ENCODE measurements around the gene TLR5. TPM values are rescaled to one million over a fixed set of nuclear protein-coding genes. Genes with fewer than 3 reads are reported as not detected.

TLR5 gene
- polyA plus RNA-seq, 1 donor from 2014 or later: not detected

DNA sequence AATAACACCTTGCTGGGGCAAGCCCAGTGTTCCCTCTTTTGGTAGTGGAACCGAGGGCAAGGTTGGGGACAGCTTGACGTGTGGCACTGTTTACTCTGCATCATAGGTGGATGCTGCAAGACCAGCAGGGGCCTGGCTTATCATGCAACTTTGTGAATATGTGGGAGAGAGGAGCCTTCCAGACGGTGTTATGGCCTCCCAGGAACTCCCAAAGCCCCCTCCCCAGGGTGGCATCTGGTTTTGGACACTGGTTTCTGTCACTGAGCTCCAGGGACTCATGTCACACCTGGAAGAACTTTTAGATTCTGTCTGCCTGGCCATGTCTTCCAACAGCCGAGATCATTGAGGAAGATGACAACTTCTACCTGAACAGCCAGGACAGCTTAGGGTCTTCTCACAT lies 1.4 kb upstream of the TLR5 start:
- Histone ChIP-seq H3K9me3 (ENCODE audit: low read length) (peaks cover 4% of the 10 kb centered on the region), H3K79me2 (replicated peaks; ENCODE audit: insufficient read depth, low read length) (no peaks in the 10 kb centered on the region), H3K27ac (ENCODE audit: low read length) (peak overlapping the region; percentile 22), H3F3A (ENCODE audit: insufficient read depth, low read length, poor library complexity, severe bottlenecking) (no peaks in the 10 kb centered on the region), H3K9ac (ENCODE audit: low read length) (no peak overlapping the region), H2AFZ (ENCODE audit: low read depth, low read length) (no peak overlapping the region), H3K4me3 (ENCODE audit: low read length) (peak overlapping the region; percentile 63), H4K20me1 (ENCODE audit: insufficient read depth) (no peaks in the 10 kb centered on the region), H3K4me2 (ENCODE audit: low read length) (no peak overlapping the region), H3K27me3 (ENCODE audit: insufficient read depth, low read depth, low read length) (no peaks in the 10 kb centered on the region), H3K9me2 (ENCODE audit: insufficient read depth, low read length) (no peaks in the 10 kb centered on the region), H3K36me3 (ENCODE audit: insufficient read depth, low read length) (no peaks in the 10 kb centered on the region)
- no peak for TF ChIP-seq EP300 (conservative IDR thresholded peaks at IDR 0.05; ENCODE audit: poor library complexity, severe bottlenecking)
- TF ChIP-seq, protein P1, sequence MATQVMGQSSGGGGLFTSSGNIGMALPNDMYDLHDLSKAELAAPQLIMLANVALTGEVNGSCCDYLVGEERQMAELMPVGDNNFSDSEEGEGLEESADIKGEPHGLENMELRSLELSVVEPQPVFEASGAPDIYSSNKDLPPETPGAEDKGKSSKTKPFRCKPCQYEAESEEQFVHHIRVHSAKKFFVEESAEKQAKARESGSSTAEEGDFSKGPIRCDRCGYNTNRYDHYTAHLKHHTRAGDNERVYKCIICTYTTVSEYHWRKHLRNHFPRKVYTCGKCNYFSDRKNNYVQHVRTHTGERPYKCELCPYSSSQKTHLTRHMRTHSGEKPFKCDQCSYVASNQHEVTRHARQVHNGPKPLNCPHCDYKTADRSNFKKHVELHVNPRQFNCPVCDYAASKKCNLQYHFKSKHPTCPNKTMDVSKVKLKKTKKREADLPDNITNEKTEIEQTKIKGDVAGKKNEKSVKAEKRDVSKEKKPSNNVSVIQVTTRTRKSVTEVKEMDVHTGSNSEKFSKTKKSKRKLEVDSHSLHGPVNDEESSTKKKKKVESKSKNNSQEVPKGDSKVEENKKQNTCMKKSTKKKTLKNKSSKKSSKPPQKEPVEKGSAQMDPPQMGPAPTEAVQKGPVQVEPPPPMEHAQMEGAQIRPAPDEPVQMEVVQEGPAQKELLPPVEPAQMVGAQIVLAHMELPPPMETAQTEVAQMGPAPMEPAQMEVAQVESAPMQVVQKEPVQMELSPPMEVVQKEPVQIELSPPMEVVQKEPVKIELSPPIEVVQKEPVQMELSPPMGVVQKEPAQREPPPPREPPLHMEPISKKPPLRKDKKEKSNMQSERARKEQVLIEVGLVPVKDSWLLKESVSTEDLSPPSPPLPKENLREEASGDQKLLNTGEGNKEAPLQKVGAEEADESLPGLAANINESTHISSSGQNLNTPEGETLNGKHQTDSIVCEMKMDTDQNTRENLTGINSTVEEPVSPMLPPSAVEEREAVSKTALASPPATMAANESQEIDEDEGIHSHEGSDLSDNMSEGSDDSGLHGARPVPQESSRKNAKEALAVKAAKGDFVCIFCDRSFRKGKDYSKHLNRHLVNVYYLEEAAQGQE (IDR thresholded peaks at IDR 0.05; ENCODE audit: borderline replicate concordance): no peak
- TF ChIP-seq TAF1 (IDR thresholded peaks at IDR 0.05; ENCODE audit: low read depth): no peak
- TF ChIP-seq, protein P2, sequence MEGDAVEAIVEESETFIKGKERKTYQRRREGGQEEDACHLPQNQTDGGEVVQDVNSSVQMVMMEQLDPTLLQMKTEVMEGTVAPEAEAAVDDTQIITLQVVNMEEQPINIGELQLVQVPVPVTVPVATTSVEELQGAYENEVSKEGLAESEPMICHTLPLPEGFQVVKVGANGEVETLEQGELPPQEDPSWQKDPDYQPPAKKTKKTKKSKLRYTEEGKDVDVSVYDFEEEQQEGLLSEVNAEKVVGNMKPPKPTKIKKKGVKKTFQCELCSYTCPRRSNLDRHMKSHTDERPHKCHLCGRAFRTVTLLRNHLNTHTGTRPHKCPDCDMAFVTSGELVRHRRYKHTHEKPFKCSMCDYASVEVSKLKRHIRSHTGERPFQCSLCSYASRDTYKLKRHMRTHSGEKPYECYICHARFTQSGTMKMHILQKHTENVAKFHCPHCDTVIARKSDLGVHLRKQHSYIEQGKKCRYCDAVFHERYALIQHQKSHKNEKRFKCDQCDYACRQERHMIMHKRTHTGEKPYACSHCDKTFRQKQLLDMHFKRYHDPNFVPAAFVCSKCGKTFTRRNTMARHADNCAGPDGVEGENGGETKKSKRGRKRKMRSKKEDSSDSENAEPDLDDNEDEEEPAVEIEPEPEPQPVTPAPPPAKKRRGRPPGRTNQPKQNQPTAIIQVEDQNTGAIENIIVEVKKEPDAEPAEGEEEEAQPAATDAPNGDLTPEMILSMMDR (IDR thresholded peaks at IDR 0.05; ENCODE audit: poor library complexity, severe bottlenecking): no peak
- TF ChIP-seq RAD21 (conservative IDR thresholded peaks at IDR 0.05): no peak
- no peak for TF ChIP-seq MXI1 (conservative IDR thresholded peaks at IDR 0.05; ENCODE audit: poor library complexity, severe bottlenecking)
- no peak for TF ChIP-seq SMC3 (conservative IDR thresholded peaks at IDR 0.05; ENCODE audit: poor library complexity)
- no peak for TF ChIP-seq EZH2 (IDR thresholded peaks at IDR 0.05; ENCODE audit: borderline replicate concordance, insufficient read depth, low read length, poor library complexity, severe bottlenecking)
- TF ChIP-seq POLR2AphosphoS5 (IDR thresholded peaks at IDR 0.05): no peak

DNA sequence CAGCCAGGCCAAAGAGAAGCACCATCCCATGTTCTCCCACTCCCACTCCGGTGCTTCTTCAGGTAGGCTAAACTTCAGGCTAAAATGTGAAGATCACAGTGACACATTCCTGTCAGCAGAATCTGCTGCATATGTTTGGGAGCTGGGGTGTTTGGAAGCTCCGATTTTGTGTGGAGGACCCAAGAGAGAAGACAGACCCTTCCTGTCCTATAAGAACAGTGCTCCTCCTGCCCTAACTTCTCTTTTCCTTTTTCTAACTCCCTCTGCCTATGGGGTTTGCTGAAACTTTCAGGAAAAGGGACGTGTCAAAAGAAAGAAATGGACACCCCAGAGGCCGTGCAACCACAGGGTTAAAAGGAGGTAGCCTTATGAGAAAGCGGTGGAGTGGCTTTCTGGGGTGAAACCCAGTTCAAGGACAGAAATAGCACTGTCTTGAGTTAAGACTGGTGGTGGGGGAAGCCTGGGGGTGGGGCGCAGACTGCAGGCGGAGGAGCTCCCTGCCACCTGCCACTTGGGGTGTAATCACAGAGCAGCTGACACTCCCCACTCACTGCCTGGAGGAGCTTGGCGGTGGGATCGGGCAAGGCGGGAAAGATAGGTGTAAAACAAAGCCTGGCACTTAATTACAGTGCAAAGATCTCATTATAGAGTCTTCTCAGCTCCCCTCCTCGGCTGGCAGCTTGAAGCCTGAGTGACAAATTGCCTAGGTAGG lies 645 bp upstream of the TLR5 start:
- TF ChIP-seq RAD21 (conservative IDR thresholded peaks at IDR 0.05): no peak
- TF ChIP-seq, protein P1 (IDR thresholded peaks at IDR 0.05; ENCODE audit: borderline replicate concordance): no peak
- TF ChIP-seq, protein P2 (IDR thresholded peaks at IDR 0.05; ENCODE audit: poor library complexity, severe bottlenecking): peak; percentile 9
- TF ChIP-seq MXI1 (conservative IDR thresholded peaks at IDR 0.05; ENCODE audit: poor library complexity, severe bottlenecking): no peak
- no peak for TF ChIP-seq EZH2 (IDR thresholded peaks at IDR 0.05; ENCODE audit: borderline replicate concordance, insufficient read depth, low read length, poor library complexity, severe bottlenecking)
- no peak for TF ChIP-seq TAF1 (IDR thresholded peaks at IDR 0.05; ENCODE audit: low read depth)
- no peak for TF ChIP-seq SMC3 (conservative IDR thresholded peaks at IDR 0.05; ENCODE audit: poor library complexity)
- peak; percentile 40 for TF ChIP-seq EP300 (conservative IDR thresholded peaks at IDR 0.05; ENCODE audit: poor library complexity, severe bottlenecking)
- peak; percentile 31 for TF ChIP-seq POLR2AphosphoS5 (IDR thresholded peaks at IDR 0.05)
- H3K27ac ChIP-seq (ENCODE audit: low read length): peak overlapping the region; percentile 48
- H3K4me3 ChIP-seq (ENCODE audit: low read length): peak overlapping the region; percentile 63
- H3K9me2 ChIP-seq (ENCODE audit: insufficient read depth, low read length): no peaks in the 10 kb centered on the region
- no peaks in the 10 kb centered on the region for H3K36me3 ChIP-seq (ENCODE audit: insufficient read depth, low read length)
- H3K27me3 ChIP-seq (ENCODE audit: insufficient read depth, low read depth, low read length): no peaks in the 10 kb centered on the region
- no peaks in the 10 kb centered on the region for H3K79me2 ChIP-seq (replicated peaks; ENCODE audit: insufficient read depth, low read length)
- H3F3A ChIP-seq (ENCODE audit: insufficient read depth, low read length, poor library complexity, severe bottlenecking): no peaks in the 10 kb centered on the region
- H4K20me1 ChIP-seq (ENCODE audit: insufficient read depth): no peaks in the 10 kb centered on the region
- H3K9me3 ChIP-seq (ENCODE audit: low read length): peaks cover 4% of the 10 kb centered on the region
- peak overlapping the region; percentile 4 for H3K9ac ChIP-seq (ENCODE audit: low read length)
- H3K4me2 ChIP-seq (ENCODE audit: low read length): no peak overlapping the region
- no peak overlapping the region for H2AFZ ChIP-seq (ENCODE audit: low read depth, low read length)
